GM18867 (cell line): ENCODE results near the gene IL1R1.

Experiments
- ATAC-seq: cut with Tn5 transposase; IDR thresholded peaks from one replicate; pipeline ENCODE4 v1.9.1; 2021; ENCODE audit warnings: mild to moderate bottlenecking, moderate library complexity; ENCODE audit not compliant: unreplicated experiment

Gene IL1R1

GRCh38 chr2:102137138-102137537 is 5.4 kb upstream of the IL1R1 start:
- no peak for ATAC-seq

GRCh38 chr2:102138331-102138730 is 4.2 kb upstream of the IL1R1 start:
- no peak for ATAC-seq

GRCh38 chr2:102139851-102140250 is 2.7 kb upstream of the IL1R1 start:
- ATAC-seq = no peak

GRCh38 chr2:102140377-102140776 is 2.2 kb upstream of the IL1R1 start:
- no peak for ATAC-seq

- ATAC-seq = no peak
Measured at GRCh38 chr2:102141011-102141943, 1.3 kb upstream of the IL1R1 start.

- ATAC-seq = no peak
Measured at GRCh38 chr2:102142829-102143449, 393 bp downstream of the IL1R1 start.

- ATAC-seq = no peak
Measured at GRCh38 chr2:102143450-102143985, 972 bp downstream of the IL1R1 start.

- no peak for ATAC-seq
Measured at GRCh38 chr2:102144128-102144527, 1.6 kb downstream of the IL1R1 start.

- no peak for ATAC-seq
Measured at GRCh38 chr2:102145107-102145506, 2.6 kb downstream of the IL1R1 start.

- no peak for ATAC-seq
Measured at GRCh38 chr2:102145934-102146333, 3.4 kb downstream of the IL1R1 start.

GRCh38 chr2:102147935-102148334 is 5.4 kb downstream of the IL1R1 start:
- no peak for ATAC-seq

GRCh38 chr2:102149243-102149642 is 6.7 kb downstream of the IL1R1 start:
- no peak for ATAC-seq

- no peak for ATAC-seq
Measured at GRCh38 chr2:102149644-102150455, 7.3 kb downstream of the IL1R1 start.

GRCh38 chr2:102154364-102154763 is 11.8 kb downstream of the IL1R1 start:
- ATAC-seq = no peak

GRCh38 chr2:102154946-102155702 is 12.6 kb downstream of the IL1R1 start:
- ATAC-seq = no peak

GRCh38 chr2:102155703-102156515 is 13.4 kb downstream of the IL1R1 start:
- ATAC-seq = no peak

- ATAC-seq = no peak
Measured at GRCh38 chr2:102158011-102158755, 15.6 kb downstream of the IL1R1 start.

GRCh38 chr2:102159295-102159694 is 16.7 kb downstream of the IL1R1 start:
- ATAC-seq = no peak
